Astrocyte (in vitro differentiated cells and primary cell): ENCODE data around the gene TRIP10. TPM values are rescaled to one million over a fixed set of nuclear protein-coding genes. Genes with fewer than 3 reads are reported as not detected.

Experiments
- DNase-seq: peaks from one replicate; pipeline ENCODE4 v3.0.0-alpha.2; 2010; ENCODE audit warnings: low read depth
- FAIRE-seq: peaks from 2 replicates; lab custom pipeline; 2011; peaks lifted over from hg19 to GRCh38; lab: Jason Lieb, UNC
- H2AFZ ChIP-seq: 2 replicates; pipeline ENCODE4 v1.6.0; 2012; ENCODE audit warnings: low read depth, low read length, inconsistent platforms
- H3K27ac ChIP-seq: 2 replicates; pipeline ENCODE4 v1.5.1; 2011; ENCODE audit warnings: low read depth, low read length, inconsistent platforms
- H3K27me3 ChIP-seq: 2 replicates; pipeline ENCODE4 v1.6.0; 2011; ENCODE audit warnings: low read length, inconsistent platforms; ENCODE audit not compliant: insufficient read depth
- H3K36me3 ChIP-seq: 2 replicates; pipeline ENCODE4 v1.5.1; 2011; ENCODE audit warnings: low read length, inconsistent platforms; ENCODE audit not compliant: insufficient read depth
- H3K4me1 ChIP-seq: 2 replicates; pipeline ENCODE4 v1.5.1; 2011; ENCODE audit warnings: low read length, inconsistent platforms; ENCODE audit not compliant: insufficient read depth
- H3K4me2 ChIP-seq: 2 replicates; pipeline ENCODE4 v1.6.0; 2012; ENCODE audit warnings: low read length, inconsistent platforms
- H3K4me3 ChIP-seq: 2 replicates; pipeline ENCODE4 v1.5.1; 2011; ENCODE audit warnings: low read depth, mild to moderate bottlenecking, low read length, inconsistent platforms; ENCODE audit not compliant: insufficient read depth
- H3K79me2 ChIP-seq: 2 replicates; pipeline ENCODE4 v1.6.0; 2012; ENCODE audit warnings: mild to moderate bottlenecking, low read length, inconsistent platforms; ENCODE audit not compliant: insufficient read depth
- H3K9ac ChIP-seq: 2 replicates; pipeline ENCODE4 v1.6.0; 2012; ENCODE audit warnings: mild to moderate bottlenecking, low read length, inconsistent platforms
- H3K9me3 ChIP-seq: 2 replicates; pipeline ENCODE4 v1.5.1; 2012; ENCODE audit warnings: low read depth, mild to moderate bottlenecking, low read length, inconsistent platforms; ENCODE audit not compliant: insufficient read depth
- H4K20me1 ChIP-seq: 2 replicates; pipeline ENCODE4 v1.6.0; 2012; ENCODE audit warnings: low read length, inconsistent platforms; ENCODE audit not compliant: insufficient read depth
- H3K27ac Mint-ChIP-seq: one replicate; pipeline ENCODE4 v1.8.0; 2021; ENCODE audit warnings: mild to moderate bottlenecking, mixed read lengths; ENCODE audit not compliant: unreplicated experiment
- H3K27me3 Mint-ChIP-seq: one replicate; pipeline ENCODE4 v1.8.0; 2021; ENCODE audit warnings: low read depth, mixed read lengths; ENCODE audit not compliant: unreplicated experiment
- H3K36me3 Mint-ChIP-seq: one replicate; pipeline ENCODE4 v1.8.0; 2021; ENCODE audit warnings: low read depth, mixed read lengths; ENCODE audit not compliant: unreplicated experiment
- H3K4me1 Mint-ChIP-seq: one replicate; pipeline ENCODE4 v1.8.0; 2021; ENCODE audit warnings: low read depth, mixed read lengths; ENCODE audit not compliant: unreplicated experiment
- H3K4me3 Mint-ChIP-seq: one replicate; pipeline ENCODE4 v1.8.0; 2021; ENCODE audit warnings: mild to moderate bottlenecking, moderate library complexity, mixed read lengths; ENCODE audit not compliant: unreplicated experiment
- H3K9me3 Mint-ChIP-seq: one replicate; pipeline ENCODE4 v1.8.0; 2021; ENCODE audit warnings: mild to moderate bottlenecking, mixed read lengths; ENCODE audit not compliant: unreplicated experiment
- EZH2 ChIP-seq: IDR thresholded peaks from 2 replicates; pipeline ENCODE4 v1.6.1; 2012; ENCODE audit warnings: mild to moderate bottlenecking, low read length, inconsistent platforms; ENCODE audit not compliant: insufficient read depth
- total RNA-seq: library from RNA; stranded (reverse); gene quantifications from 2 replicates; pipeline ENCODE4 v1.2.1, GENCODE V29; 2021
- TF ChIP-seq, protein P1 (sequence below): IDR thresholded peaks from 2 replicates; pipeline ENCODE4 v1.5.1; 2011; ENCODE audit warnings: low read depth, mild to moderate bottlenecking, inconsistent platforms, low read length, moderate library complexity; ENCODE audit not compliant: insufficient read depth

Gene TRIP10
- total RNA-seq, 1 donor from 2014 or later: 41.4 TPM

DNA sequence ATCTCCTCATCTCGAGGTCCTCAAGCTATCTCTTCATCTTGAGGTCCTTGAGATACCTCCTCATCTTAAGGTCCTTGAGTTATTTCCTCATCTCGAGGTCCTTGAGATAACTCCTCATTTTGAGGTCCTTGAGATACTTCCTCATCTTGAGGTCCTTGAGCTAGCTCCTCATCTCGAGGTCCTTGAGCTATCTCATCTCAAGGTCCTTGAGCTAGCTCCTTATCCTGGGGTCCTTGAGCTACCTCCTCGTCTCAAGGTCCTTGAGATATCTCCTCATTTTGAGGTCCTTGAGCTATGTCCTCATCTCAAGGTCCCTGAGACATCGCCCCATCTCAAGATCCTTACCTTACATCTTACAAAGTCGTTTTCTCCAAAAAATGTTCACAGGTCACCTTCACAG is 51.8 kb downstream of the TRIP10 start:
- no peaks in the 10 kb centered on the region for H3K27me3 ChIP-seq
- no peaks in the 10 kb centered on the region for H3K4me1 Mint-ChIP-seq
- H3K27ac ChIP-seq: no peak overlapping the region
- H3K4me3 ChIP-seq: no peak overlapping the region
- no peaks in the 10 kb centered on the region for H3K36me3 ChIP-seq
- peaks cover 11% of the 10 kb centered on the region for H3K9me3 Mint-ChIP-seq
- H4K20me1 ChIP-seq: no peaks in the 10 kb centered on the region
- H3K9ac ChIP-seq: no peak overlapping the region
- H3K4me1 ChIP-seq: no peaks in the 10 kb centered on the region
- no peaks in the 10 kb centered on the region for H3K27me3 Mint-ChIP-seq
- H3K4me2 ChIP-seq: no peak overlapping the region
- no peak overlapping the region for H3K27ac Mint-ChIP-seq
- H3K9me3 ChIP-seq: no peaks in the 10 kb centered on the region
- TF ChIP-seq, protein P1, sequence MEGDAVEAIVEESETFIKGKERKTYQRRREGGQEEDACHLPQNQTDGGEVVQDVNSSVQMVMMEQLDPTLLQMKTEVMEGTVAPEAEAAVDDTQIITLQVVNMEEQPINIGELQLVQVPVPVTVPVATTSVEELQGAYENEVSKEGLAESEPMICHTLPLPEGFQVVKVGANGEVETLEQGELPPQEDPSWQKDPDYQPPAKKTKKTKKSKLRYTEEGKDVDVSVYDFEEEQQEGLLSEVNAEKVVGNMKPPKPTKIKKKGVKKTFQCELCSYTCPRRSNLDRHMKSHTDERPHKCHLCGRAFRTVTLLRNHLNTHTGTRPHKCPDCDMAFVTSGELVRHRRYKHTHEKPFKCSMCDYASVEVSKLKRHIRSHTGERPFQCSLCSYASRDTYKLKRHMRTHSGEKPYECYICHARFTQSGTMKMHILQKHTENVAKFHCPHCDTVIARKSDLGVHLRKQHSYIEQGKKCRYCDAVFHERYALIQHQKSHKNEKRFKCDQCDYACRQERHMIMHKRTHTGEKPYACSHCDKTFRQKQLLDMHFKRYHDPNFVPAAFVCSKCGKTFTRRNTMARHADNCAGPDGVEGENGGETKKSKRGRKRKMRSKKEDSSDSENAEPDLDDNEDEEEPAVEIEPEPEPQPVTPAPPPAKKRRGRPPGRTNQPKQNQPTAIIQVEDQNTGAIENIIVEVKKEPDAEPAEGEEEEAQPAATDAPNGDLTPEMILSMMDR: no peak
- no peaks in the 10 kb centered on the region for H3K79me2 ChIP-seq
- no peak for DNase-seq
- no peak for FAIRE-seq
- H3K4me3 Mint-ChIP-seq: no peak overlapping the region
- no peak overlapping the region for H2AFZ ChIP-seq
- no peaks in the 10 kb centered on the region for H3K36me3 Mint-ChIP-seq

DNA sequence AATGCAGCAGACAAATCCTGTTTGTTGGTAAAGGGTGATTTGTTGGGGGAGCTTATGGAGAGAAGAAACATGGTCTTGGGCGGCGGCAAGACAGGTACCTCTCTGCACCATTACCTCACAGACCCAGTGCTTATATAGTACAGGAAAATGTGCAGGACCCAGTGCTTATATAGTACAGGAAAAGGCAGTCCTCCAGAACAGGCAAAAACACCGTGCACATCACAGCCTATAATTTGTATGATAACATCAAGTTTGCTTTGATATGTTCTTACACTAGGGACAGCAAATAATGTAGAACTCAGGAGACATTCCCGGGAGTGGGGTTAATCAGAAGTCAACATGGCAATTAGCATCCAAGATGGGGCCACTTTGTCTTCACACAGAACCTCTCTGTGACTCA is 53.9 kb downstream of the TRIP10 start:
- no peak overlapping the region for H3K4me2 ChIP-seq
- H3K4me1 Mint-ChIP-seq: no peaks in the 10 kb centered on the region
- DNase-seq: no peak
- H3K27me3 Mint-ChIP-seq: no peaks in the 10 kb centered on the region
- H3K27ac ChIP-seq: no peak overlapping the region
- no peaks in the 10 kb centered on the region for H3K36me3 ChIP-seq
- no peaks in the 10 kb centered on the region for H3K79me2 ChIP-seq
- no peak overlapping the region for H2AFZ ChIP-seq
- H3K27ac Mint-ChIP-seq: no peak overlapping the region
- no peaks in the 10 kb centered on the region for H3K36me3 Mint-ChIP-seq
- H3K4me3 ChIP-seq: no peak overlapping the region
- no peaks in the 10 kb centered on the region for H3K27me3 ChIP-seq
- no peak overlapping the region for H3K9ac ChIP-seq
- H3K4me3 Mint-ChIP-seq: no peak overlapping the region
- FAIRE-seq: no peak
- H3K9me3 ChIP-seq: no peaks in the 10 kb centered on the region
- no peaks in the 10 kb centered on the region for H3K4me1 ChIP-seq
- TF ChIP-seq, protein P1: no peak
- no peak for TF ChIP-seq EZH2
- peaks cover 13% of the 10 kb centered on the region for H3K9me3 Mint-ChIP-seq
- no peaks in the 10 kb centered on the region for H4K20me1 ChIP-seq

DNA sequence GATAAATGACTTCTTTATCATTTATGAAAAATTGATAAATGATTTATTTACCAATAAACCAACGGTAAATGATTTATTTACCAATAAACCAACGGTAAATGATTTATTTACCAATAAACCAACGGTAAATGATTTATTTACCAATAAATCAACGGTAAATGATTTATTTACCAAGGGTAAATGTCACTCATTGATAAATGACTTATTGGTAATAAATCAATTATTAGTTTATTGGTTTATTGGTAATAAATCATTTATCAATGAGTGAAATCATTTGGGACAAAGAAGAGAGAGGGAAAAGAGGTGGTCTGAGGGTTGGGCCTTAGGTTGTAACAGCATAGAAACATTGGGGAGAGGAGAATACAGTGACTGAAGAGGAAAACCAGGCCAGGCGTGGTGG is 54.5 kb downstream of the TRIP10 start:
- no peaks in the 10 kb centered on the region for H3K9me3 ChIP-seq
- no peak overlapping the region for H3K27ac Mint-ChIP-seq
- TF ChIP-seq EZH2: no peak
- TF ChIP-seq, protein P1: no peak
- no peaks in the 10 kb centered on the region for H3K27me3 ChIP-seq
- H2AFZ ChIP-seq: no peak overlapping the region
- no peak overlapping the region for H3K9ac ChIP-seq
- no peaks in the 10 kb centered on the region for H3K4me1 Mint-ChIP-seq
- FAIRE-seq (no peak), DNase-seq (no peak)
- no peaks in the 10 kb centered on the region for H3K36me3 Mint-ChIP-seq
- H4K20me1 ChIP-seq: no peaks in the 10 kb centered on the region
- peaks cover 13% of the 10 kb centered on the region for H3K9me3 Mint-ChIP-seq
- no peak overlapping the region for H3K4me3 Mint-ChIP-seq
- no peak overlapping the region for H3K27ac ChIP-seq
- no peaks in the 10 kb centered on the region for H3K36me3 ChIP-seq
- no peak overlapping the region for H3K4me3 ChIP-seq
- no peaks in the 10 kb centered on the region for H3K27me3 Mint-ChIP-seq
- no peak overlapping the region for H3K4me2 ChIP-seq
- H3K79me2 ChIP-seq: no peaks in the 10 kb centered on the region
- H3K4me1 ChIP-seq: no peaks in the 10 kb centered on the region
